Measurements from ENCODE around the gene C1orf56. TPM values are rescaled to one million over a fixed set of nuclear protein-coding genes. Genes with fewer than 3 reads are reported as not detected.

C1orf56 gene
- total RNA-seq, 1 experiment from 2014 or later, result 2.9 TPM

Other genes with a start within 250 kb of the C1orf56 start
- 12.3 and 14.3 TPM in 2 replicates for gene CTSK, start 239.5 kb upstream of the C1orf56 start, total RNA-seq (2021)
- gene ARNT, start 171.2 kb upstream of the C1orf56 start, total RNA-seq (2021), result 31.2 and 38.2 TPM in 2 replicates
- not detected in 2 replicates for gene CTXND2, start 160.6 kb upstream of the C1orf56 start, total RNA-seq (2021)
- gene SETDB1, start 121.4 kb upstream of the C1orf56 start, total RNA-seq (2021), result 66.5 and 71.0 TPM in 2 replicates
- 222 and 239 TPM in 2 replicates for gene CERS2, start 72.9 kb upstream of the C1orf56 start, total RNA-seq (2021)
- gene ANXA9, start 65.5 kb upstream of the C1orf56 start, total RNA-seq (2021), result not detected in 2 replicates
- gene MINDY1, start 40.8 kb upstream of the C1orf56 start, total RNA-seq (2021), result 11.6 and 16.9 TPM in 2 replicates
- gene PRUNE1, start 39.3 kb upstream of the C1orf56 start, total RNA-seq (2021), result 19.3 and 21.4 TPM in 2 replicates
- 1.5 and 3.5 TPM in 2 replicates for gene BNIPL, start 11.2 kb upstream of the C1orf56 start, total RNA-seq (2021)
- 57.5 and 63.8 TPM in 2 replicates for gene CDC42SE1, start 11.9 kb downstream of the C1orf56 start, total RNA-seq (2021)
- 91.9 and 108 TPM in 2 replicates for gene MLLT11, start 12.6 kb downstream of the C1orf56 start, total RNA-seq (2021)
- 11.1 and 12.5 TPM in 2 replicates for gene GABPB2, start 23.0 kb downstream of the C1orf56 start, total RNA-seq (2021)
- gene SEMA6C, start 98.9 kb downstream of the C1orf56 start, total RNA-seq (2021), result 4.7 and 8.9 TPM in 2 replicates
- not detected in 2 replicates for gene TNFAIP8L2, start 108.9 kb downstream of the C1orf56 start, total RNA-seq (2021)
- 7.7 and 8.1 TPM in 2 replicates for gene LYSMD1, start 118.2 kb downstream of the C1orf56 start, total RNA-seq (2021)
- 57.5 and 59.6 TPM in 2 replicates for gene SCNM1, start 118.4 kb downstream of the C1orf56 start, total RNA-seq (2021)
- gene TMOD4, start 128.2 kb downstream of the C1orf56 start, total RNA-seq (2021), result 1.4 and 2.8 TPM in 2 replicates
- gene VPS72, start 142.4 kb downstream of the C1orf56 start, total RNA-seq (2021), result 113 and 114 TPM in 2 replicates
- gene PIP5K1A, start 150.8 kb downstream of the C1orf56 start, total RNA-seq (2021), result 109 and 115 TPM in 2 replicates
- gene PSMD4, start 207.0 kb downstream of the C1orf56 start, total RNA-seq (2021), result 312 and 339 TPM in 2 replicates
- 26.4 and 30.2 TPM in 2 replicates for gene ZNF687, start 234.5 kb downstream of the C1orf56 start, total RNA-seq (2021)